Daoy (cell line): Measurements from ENCODE around the gene NKPD1. TPM values are rescaled to one million over a fixed set of nuclear protein-coding genes. Genes with fewer than 3 reads are reported as not detected.

ENCODE experiments used
- DNase-seq: peaks from one replicate; pipeline ENCODE4 v3.0.0-alpha.2; 2015; ENCODE audit warnings: low read depth
- total RNA-seq: library from RNA; depleted of rRNA; stranded (reverse); fragments of >200 nt; shearing (Covaris generic); gene quantifications from 2 replicates; pipeline ENCODE4 v1.2.3, GENCODE V29; 2014; rRNA removed

NKPD1 gene
- 0.11 and 1.4 TPM in 2 replicates for total RNA-seq

GRCh38 chr19:45160870-45161737 is at the start of gene NKPD1:
NKPD1 (minus strand) TSS chr19:45160982; CDS start chr19:45160150, 832 bp downstream.
- no peak for DNase-seq

- DNase-seq = no peak
Measured at GRCh38 chr19:45206328-45206727, 45.5 kb upstream of the NKPD1 start.

GRCh38 chr19:45205810-45206209 is 45.0 kb upstream of the NKPD1 start:
- DNase-seq = no peak

GRCh38 chr19:45202637-45203036 is 41.9 kb upstream of the NKPD1 start:
- DNase-seq = no peak

- no peak for DNase-seq
Measured at GRCh38 chr19:45200568-45200967, 39.8 kb upstream of the NKPD1 start.

- DNase-seq = no peak
Measured at GRCh38 chr19:45195764-45196163, 35.0 kb upstream of the NKPD1 start.

- no peak for DNase-seq
Measured at GRCh38 chr19:45191375-45191774, 30.6 kb upstream of the NKPD1 start.

- DNase-seq = no peak
Measured at GRCh38 chr19:45189971-45190370, 29.2 kb upstream of the NKPD1 start.

GRCh38 chr19:45187421-45188100 is 26.8 kb upstream of the NKPD1 start:
- DNase-seq = no peak

- no peak for DNase-seq
Measured at GRCh38 chr19:45186509-45187334, 25.9 kb upstream of the NKPD1 start.

GRCh38 chr19:45184115-45184514 is 23.3 kb upstream of the NKPD1 start:
- no peak for DNase-seq

GRCh38 chr19:45182758-45183157 is 22.0 kb upstream of the NKPD1 start:
- DNase-seq = peak; percentile 41

- peak; percentile 14 for DNase-seq
Measured at GRCh38 chr19:45180936-45181335, 20.2 kb upstream of the NKPD1 start.

GRCh38 chr19:45179892-45180370 is 19.1 kb upstream of the NKPD1 start:
- no peak for DNase-seq

GRCh38 chr19:45179072-45179891 is 18.5 kb upstream of the NKPD1 start:
- peak; percentile 74 for DNase-seq

GRCh38 chr19:45178262-45179071 is 17.7 kb upstream of the NKPD1 start, which contains the start of gene BLOC1S3:
BLOC1S3 (plus strand) TSS chr19:45178784; CDS start chr19:45179297, 513 bp downstream.
- peak; percentile 100 for DNase-seq

GRCh38 chr19:45177817-45178261 is 17.1 kb upstream of the NKPD1 start, which contains the start of gene TRAPPC6A:
TRAPPC6A (minus strand) TSS chr19:45178237; CDS start chr19:45178218, 19 bp downstream.
- peak; percentile 81 for DNase-seq

GRCh38 chr19:45175515-45176345 is 14.9 kb upstream of the NKPD1 start:
- no peak for DNase-seq

GRCh38 chr19:45173816-45174215 is 13.0 kb upstream of the NKPD1 start:
- DNase-seq = peak; percentile 96
